ENCODE data around the gene TCF7L1. TPM values are rescaled to one million over a fixed set of nuclear protein-coding genes. Genes with fewer than 3 reads are reported as not detected.

The TCF7L1 gene
- polyA plus RNA-seq, 1 donor (not counting 4 experiments of a cell fraction or from before 2014, with no cell fraction given) = 1.0 TPM

DNA sequence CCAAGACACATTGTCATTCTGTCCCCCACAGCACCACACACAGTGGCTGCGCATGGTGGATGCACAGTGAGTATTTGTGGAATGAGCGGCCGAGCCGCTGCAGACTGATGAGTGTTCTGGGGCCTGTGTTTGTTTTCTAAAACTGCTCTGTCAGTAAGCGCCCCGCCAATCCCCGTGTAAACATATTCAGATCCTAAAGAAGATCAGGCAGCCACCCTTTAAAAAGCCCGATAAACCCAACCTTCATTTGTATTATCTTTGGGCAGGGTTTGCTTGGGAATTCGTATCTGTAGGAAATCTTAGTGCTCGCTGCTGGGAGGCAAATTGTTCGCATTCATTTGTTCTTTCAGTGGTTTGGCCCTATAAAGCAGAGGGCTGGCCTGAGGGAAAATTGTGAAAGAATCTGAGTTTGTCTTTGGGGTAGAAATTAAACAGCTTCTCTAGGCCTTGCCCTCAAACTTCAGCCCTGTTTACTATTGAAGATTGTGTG is 126.0 kb downstream of the TCF7L1 start:
- no peak overlapping the region for H3K4me3 ChIP-seq (ENCODE audit: control insufficient read depth in 2 of 3, extremely low read depth in 1 of 3, insufficient read depth in 2 of 3, low read depth in 1 of 3, low read length in 3 of 3)
- no peak overlapping the region for H3K4me2 ChIP-seq (ENCODE audit: control insufficient read depth, extremely low read depth, insufficient read depth, low read depth, low read length)
- dilution Hi-C loops (cut with MboI; ENCODE audit: extremely low pct_ligation_motif_present, low sequenced_read_pairs) = no loop called here
- no peaks in the 10 kb centered on the region for H3K9me3 ChIP-seq (ENCODE audit: control insufficient read depth, low read depth, low read length)
- H3K79me2 ChIP-seq (ENCODE audit: control insufficient read depth, insufficient read depth, low read length) = peaks cover 3% of the 10 kb centered on the region
- no peaks in the 10 kb centered on the region for H3K36me3 ChIP-seq (ENCODE audit: control insufficient read depth in 2 of 2, extremely low read depth in 1 of 2, insufficient read depth in 2 of 2, low read length in 2 of 2)
- DNase-seq (ENCODE audit: low read depth, low spot score) (no peak), FAIRE-seq (no peak)
- H3K27me3 ChIP-seq (ENCODE audit: control insufficient read depth, extremely low read depth, insufficient read depth, low read length) = no peaks in the 10 kb centered on the region
- no peaks in the 10 kb centered on the region for H3K9me1 ChIP-seq (ENCODE audit: control insufficient read depth, extremely low read depth, insufficient read depth, low read length)
- peaks cover 21% of the 10 kb centered on the region for H3K4me1 ChIP-seq (ENCODE audit: control insufficient read depth, extremely low read depth, insufficient read depth, low read length)
- H2AFZ ChIP-seq (ENCODE audit: control insufficient read depth, low read length) = no peak overlapping the region
- TF ChIP-seq, protein P1, sequence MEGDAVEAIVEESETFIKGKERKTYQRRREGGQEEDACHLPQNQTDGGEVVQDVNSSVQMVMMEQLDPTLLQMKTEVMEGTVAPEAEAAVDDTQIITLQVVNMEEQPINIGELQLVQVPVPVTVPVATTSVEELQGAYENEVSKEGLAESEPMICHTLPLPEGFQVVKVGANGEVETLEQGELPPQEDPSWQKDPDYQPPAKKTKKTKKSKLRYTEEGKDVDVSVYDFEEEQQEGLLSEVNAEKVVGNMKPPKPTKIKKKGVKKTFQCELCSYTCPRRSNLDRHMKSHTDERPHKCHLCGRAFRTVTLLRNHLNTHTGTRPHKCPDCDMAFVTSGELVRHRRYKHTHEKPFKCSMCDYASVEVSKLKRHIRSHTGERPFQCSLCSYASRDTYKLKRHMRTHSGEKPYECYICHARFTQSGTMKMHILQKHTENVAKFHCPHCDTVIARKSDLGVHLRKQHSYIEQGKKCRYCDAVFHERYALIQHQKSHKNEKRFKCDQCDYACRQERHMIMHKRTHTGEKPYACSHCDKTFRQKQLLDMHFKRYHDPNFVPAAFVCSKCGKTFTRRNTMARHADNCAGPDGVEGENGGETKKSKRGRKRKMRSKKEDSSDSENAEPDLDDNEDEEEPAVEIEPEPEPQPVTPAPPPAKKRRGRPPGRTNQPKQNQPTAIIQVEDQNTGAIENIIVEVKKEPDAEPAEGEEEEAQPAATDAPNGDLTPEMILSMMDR (optimal IDR thresholded peaks at IDR 0.05 in 1 of 3, IDR thresholded peaks at IDR 0.05 in 1 of 3, conservative IDR thresholded peaks at IDR 0.05 in 1 of 3; ENCODE audit: extremely low read depth in 1 of 3, insufficient read depth in 2 of 3, low read length in 3 of 3) = no peak
- TF ChIP-seq EZH2 (IDR thresholded peaks at IDR 0.05; ENCODE audit: low read length) = no peak
- H4K20me1 ChIP-seq (ENCODE audit: control insufficient read depth, extremely low read depth, insufficient read depth, low read length) = no peaks in the 10 kb centered on the region
- no peak overlapping the region for H3K9ac ChIP-seq (ENCODE audit: control insufficient read depth, extremely low read depth, insufficient read depth, low read length)
- no peak overlapping the region for H3K27ac ChIP-seq (ENCODE audit: control insufficient read depth, insufficient read depth, low read length)

DNA sequence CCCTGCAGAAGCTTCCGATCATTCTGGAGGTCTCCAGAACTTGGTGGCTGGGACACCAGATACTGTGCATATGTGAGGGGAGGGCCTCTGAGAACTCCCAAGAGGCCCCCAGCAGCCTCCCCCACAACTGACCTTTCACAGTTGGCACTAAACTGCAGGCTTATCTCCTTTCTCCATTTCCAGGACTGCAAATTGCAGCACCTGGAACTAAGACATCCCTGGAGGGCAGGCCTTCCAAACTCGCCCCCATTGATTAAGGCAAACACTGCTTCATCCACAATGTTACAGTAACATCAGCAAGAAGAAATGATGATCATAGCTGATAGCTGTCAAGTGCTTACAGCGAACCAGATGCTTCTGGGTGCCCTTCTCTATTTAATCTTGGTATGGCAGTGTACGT is 126.7 kb downstream of the TCF7L1 start:
- Histone ChIP-seq H3K27me3 (ENCODE audit: control insufficient read depth, extremely low read depth, insufficient read depth, low read length) (no peaks in the 10 kb centered on the region), H3K27ac (ENCODE audit: control insufficient read depth, insufficient read depth, low read length) (no peak overlapping the region), H3K36me3 (ENCODE audit: control insufficient read depth in 2 of 2, extremely low read depth in 1 of 2, insufficient read depth in 2 of 2, low read length in 2 of 2) (no peaks in the 10 kb centered on the region), H4K20me1 (ENCODE audit: control insufficient read depth, extremely low read depth, insufficient read depth, low read length) (no peaks in the 10 kb centered on the region), H3K79me2 (ENCODE audit: control insufficient read depth, insufficient read depth, low read length) (peaks cover 3% of the 10 kb centered on the region), H2AFZ (ENCODE audit: control insufficient read depth, low read length) (no peak overlapping the region), H3K9ac (ENCODE audit: control insufficient read depth, extremely low read depth, insufficient read depth, low read length) (no peak overlapping the region), H3K4me3 (ENCODE audit: control insufficient read depth in 2 of 3, extremely low read depth in 1 of 3, insufficient read depth in 2 of 3, low read depth in 1 of 3, low read length in 3 of 3) (no peak overlapping the region), H3K4me2 (ENCODE audit: control insufficient read depth, extremely low read depth, insufficient read depth, low read depth, low read length) (no peak overlapping the region), H3K9me3 (ENCODE audit: control insufficient read depth, low read depth, low read length) (no peaks in the 10 kb centered on the region), H3K4me1 (ENCODE audit: control insufficient read depth, extremely low read depth, insufficient read depth, low read length) (peaks cover 28% of the 10 kb centered on the region), H3K9me1 (ENCODE audit: control insufficient read depth, extremely low read depth, insufficient read depth, low read length) (no peaks in the 10 kb centered on the region)
- no peak for DNase-seq (ENCODE audit: low read depth, low spot score)
- no peak for FAIRE-seq
- TF ChIP-seq, protein P1 (optimal IDR thresholded peaks at IDR 0.05 in 1 of 3, IDR thresholded peaks at IDR 0.05 in 1 of 3, conservative IDR thresholded peaks at IDR 0.05 in 1 of 3; ENCODE audit: extremely low read depth in 1 of 3, insufficient read depth in 2 of 3, low read length in 3 of 3) = no peak
- TF ChIP-seq EZH2 (IDR thresholded peaks at IDR 0.05; ENCODE audit: low read length) = no peak
- dilution Hi-C loops (cut with MboI; ENCODE audit: extremely low pct_ligation_motif_present, low sequenced_read_pairs) = no loop called here

Data from keratinocyte (primary cell).